HG03135 (cell line): ENCODE data around the gene FAM72D.
"Not testable (repeated sequence)": the region's sequence is repeated elsewhere in the genome, so short reads cannot be mapped to it uniquely, and the experiment has no call there.

Source experiments
- ATAC-seq: cut with Tn5 transposase; IDR thresholded peaks from one replicate; pipeline ENCODE4 v1.9.1; 2021; ENCODE audit warnings: mild to moderate bottlenecking, moderate library complexity; ENCODE audit not compliant: unreplicated experiment

The FAM72D gene

GRCh38 chr1:145095284-145096057, at the start of gene FAM72D, which contains the start of gene SRGAP2B:
FAM72D (plus strand) TSS chr1:145095974; CDS start chr1:145096848, 874 bp downstream.
SRGAP2B (minus strand) TSS chr1:145095328; CDS start chr1:145092901, 2,427 bp downstream.
- peak; percentile 86 for ATAC-seq

GRCh38 chr1:145047553-145047952, 48.2 kb upstream of the FAM72D start:
- ATAC-seq = peak; percentile 52

DNA sequence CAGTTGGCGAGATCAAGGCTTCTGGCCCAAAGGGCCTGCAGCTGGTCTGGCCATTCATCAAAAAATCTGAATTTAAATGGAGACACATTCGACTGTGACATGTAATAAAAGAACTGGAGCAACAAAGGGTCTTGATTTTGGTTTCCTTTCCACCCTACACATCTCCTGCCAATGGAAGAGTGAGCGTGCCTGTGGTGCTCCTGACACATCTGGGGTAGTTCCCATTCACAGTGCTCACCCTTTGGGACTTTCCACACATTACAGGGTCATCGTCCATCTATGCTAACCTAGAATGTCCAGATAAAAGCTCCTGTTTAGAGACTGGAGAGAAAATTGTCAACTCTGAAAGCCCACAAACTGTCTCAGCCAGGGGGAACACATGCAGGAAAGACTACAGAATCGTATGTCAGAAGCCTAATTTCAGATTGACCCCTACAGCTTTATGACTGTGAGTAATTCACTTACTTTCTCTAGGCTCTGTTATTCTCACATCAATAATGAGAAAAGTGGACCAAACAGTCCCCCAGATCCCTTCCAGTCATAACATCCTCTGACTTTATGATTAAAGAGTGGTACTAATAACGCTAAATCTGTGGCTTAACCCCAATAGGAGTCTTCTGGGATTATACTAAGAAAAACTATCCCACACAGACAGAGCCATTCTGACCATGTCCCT, 47.5 kb upstream of the FAM72D start:
- not testable (repeated sequence) for ATAC-seq

- not testable (repeated sequence) for ATAC-seq
Measured at GRCh38 chr1:145052019-145052776, 43.6 kb upstream of the FAM72D start.

- ATAC-seq = not testable (repeated sequence)
Measured at GRCh38 chr1:145053428-145053827, 42.3 kb upstream of the FAM72D start.

DNA sequence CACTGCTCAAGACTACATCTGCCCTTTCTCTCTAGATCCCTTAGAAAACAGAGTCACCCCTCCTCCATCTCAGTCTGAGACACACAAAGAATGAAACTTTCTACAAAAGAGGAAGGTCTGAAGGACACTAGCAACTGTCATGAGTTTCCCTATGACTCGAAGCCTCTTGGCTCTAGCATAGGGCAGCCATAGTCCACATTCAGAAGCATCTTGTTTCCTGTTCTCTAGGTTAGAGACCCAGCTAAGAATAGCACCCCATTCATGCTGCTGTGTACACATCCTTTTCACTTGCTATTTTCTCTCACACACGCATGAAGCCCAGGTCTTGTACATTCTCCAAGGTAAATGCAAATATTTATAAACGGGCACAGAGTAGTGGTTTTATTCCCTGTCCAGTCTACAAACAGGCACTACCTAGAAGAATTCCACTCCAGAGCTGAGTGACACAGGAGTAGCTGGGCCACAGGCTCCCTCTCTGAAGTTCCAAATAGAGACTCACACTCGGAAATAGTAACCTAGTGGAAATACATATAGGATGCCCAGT, 40.5 kb upstream of the FAM72D start:
- peak; percentile 98 for ATAC-seq

DNA sequence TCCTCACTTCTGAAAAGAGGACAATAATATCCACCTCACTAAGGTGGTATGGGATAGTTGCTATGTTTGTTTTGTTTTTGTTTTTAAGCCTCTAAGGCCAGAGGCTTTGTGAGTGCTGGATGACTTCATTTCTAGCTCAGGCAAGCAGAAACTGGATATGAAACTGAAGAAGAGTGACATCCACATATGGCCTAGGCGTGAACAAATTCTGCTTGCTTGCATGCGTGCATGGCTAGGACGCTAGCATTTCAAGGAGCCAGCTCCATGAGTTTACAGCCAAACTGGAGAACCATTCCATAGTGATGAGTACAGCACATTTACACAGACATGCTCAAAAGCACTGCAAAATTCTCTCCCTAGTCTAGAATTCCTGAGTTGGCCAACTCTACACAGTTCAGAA, 37.6 kb upstream of the FAM72D start:
- peak; percentile 49 for ATAC-seq

DNA sequence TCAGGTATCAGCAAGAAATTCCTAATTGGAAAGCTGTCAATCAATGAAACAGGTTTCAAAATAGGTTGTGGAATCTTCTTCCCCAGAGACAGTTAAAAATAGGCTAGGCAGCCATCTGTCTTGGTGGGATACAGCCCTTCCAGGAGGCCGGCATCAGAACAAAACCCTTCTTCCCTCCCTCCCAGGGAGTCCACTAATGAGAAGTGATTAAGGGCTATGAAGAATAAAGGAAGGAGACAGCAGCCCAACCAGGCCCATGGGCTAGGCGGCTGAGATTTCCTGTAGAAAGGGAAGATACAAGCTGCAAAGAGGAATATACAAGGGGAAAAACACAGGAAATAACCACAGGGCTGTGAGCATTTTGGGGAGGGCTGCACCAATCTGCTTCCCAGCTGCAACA, 32.5 kb upstream of the FAM72D start:
- not testable (repeated sequence) for ATAC-seq

DNA sequence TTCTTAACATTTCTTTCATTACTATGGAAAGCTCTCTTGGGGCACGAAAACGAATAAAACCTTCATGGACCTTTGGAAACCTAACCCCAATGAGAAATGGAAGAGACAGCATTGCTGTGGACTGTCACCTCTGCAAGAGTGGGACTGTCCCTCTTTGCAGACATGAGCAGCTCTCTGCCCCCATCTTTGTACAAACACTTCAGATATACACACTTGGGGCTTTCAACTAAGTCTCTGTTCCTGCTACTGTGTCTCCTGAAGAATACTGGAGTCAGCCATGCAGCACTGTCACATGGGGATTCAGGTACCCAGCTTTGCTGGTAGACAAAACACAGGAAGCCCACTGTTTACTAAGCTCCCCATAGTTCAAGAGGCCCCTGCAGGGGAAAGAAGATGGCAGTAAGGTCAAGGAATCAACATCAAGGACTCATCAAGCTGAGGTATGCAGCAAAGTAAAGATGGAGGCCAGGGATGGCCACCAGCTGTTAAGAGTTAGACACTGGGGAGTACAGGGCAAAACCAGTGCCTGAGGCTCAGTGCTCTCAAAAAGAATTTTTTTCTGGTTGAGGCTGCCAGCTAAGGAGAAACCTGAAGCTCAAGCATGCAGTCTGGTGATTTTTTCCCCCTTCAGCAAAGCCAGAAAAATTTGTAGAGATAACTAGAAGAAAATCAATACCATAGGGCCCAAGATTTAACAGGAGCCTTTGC, 31.7 kb upstream of the FAM72D start:
- not testable (repeated sequence) for ATAC-seq

- ATAC-seq = not testable (repeated sequence)
Measured at GRCh38 chr1:145065194-145065826, 30.5 kb upstream of the FAM72D start.

- not testable (repeated sequence) for ATAC-seq
Measured at GRCh38 chr1:145066486-145066885, 29.3 kb upstream of the FAM72D start.

DNA sequence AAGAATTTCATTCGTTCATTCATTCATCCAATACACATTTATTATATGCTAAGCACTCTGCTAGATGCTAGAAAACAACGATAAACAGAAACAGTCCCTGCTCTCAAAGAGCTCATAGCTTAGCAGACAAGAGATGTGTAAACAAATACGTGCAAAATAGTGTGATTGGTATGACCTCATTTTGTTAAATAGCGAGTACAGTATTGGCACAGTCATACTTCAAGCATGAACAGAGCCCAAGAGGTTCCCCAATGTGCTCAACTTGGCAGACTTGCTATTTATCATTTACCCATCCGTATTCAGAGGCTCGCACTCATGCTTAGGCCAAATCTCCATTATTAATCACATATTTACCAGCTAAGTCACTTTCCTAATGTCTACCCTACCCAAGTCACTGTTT, 24.2 kb upstream of the FAM72D start:
- ATAC-seq = not testable (repeated sequence)

DNA sequence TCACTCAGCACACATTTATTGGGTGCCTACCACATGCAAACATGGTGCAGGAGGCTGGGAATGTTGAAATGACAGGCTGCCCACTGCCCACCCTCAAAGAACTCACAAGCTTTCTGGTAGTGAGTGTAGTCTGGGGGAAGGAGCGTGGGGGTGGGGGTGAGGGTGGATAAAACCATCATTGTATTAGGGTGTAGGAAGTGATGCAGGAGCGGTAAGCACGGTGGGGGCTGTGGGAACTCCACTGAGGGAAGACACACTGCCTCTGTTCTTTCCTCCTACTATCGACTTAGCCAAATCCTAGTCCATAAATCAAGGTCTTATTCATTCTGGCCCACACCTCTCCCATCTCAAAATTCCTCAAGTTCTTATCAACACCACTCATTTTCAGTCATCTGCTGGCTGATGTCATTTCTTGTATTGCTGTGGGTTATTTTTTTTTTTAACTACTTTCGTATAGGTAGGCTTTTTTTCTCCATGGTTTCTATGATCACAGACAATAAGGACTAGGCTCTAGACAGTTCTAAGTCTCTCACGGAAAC, 21.7 kb upstream of the FAM72D start:
- not testable (repeated sequence) for ATAC-seq

DNA sequence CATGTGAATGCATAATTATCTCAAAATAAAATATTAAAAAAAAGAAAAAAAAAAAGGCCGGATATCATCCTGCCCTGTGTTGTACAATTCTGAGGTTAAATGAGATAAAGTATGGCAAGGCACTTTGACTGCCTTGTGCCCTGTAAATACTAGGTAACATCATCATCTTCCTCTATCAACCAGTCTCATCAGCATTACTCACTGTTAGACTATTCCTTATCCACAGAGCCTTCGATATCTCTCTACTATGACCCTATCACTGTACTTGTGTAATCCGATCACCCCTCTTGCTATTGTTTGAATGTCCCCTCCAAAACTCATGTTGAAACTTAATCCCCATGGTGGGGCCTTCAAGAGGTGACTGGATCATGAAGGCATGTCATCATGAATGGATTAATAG, 18.9 kb upstream of the FAM72D start:
- not testable (repeated sequence) for ATAC-seq

DNA sequence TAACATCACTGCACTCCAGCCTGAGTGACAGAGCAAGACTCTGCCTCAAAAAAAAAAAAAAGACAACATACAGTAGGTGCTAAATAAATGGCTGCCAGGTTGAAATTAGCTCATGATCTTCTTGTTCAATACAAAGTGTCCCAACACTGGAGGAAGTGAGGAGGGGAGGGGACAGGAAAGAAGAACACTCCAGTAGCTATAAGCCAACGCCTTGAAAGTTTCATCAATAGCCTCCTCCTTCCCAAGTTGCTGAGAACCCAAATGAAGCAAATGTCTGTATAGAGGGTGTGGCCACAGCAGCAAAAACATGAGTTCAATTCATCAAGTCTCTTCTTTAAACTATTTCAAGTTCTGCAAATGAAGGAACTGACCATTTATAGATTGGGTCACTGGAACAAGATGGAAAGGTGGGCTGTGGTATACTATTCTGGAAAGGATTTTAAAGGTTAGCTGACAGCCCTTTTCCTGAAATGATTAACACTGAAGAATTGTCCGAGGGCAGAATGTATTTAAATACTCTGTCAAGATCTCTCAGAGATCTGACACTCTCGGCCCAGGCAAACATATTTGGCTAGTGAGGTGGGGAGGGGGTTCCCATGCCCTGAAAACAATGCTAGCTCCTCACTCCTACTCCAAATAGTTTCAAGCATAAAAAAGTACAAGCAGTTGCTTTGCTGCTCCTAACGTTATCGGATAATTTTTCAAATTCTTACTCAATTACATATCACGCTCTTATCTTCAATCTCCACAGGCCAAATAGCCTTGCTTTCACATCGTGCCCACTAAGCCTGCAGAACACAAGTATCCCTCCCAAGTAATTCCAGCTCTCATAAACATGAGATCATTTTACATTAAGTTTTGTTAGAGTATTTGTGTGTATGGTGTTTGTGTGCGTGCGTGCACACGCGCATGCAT, 17.6 kb upstream of the FAM72D start:
- ATAC-seq = not testable (repeated sequence)

GRCh38 chr1:145078787-145079370, 16.9 kb upstream of the FAM72D start:
- not testable (repeated sequence) for ATAC-seq

GRCh38 chr1:145079737-145080136, 16.0 kb upstream of the FAM72D start:
- not testable (repeated sequence) for ATAC-seq

DNA sequence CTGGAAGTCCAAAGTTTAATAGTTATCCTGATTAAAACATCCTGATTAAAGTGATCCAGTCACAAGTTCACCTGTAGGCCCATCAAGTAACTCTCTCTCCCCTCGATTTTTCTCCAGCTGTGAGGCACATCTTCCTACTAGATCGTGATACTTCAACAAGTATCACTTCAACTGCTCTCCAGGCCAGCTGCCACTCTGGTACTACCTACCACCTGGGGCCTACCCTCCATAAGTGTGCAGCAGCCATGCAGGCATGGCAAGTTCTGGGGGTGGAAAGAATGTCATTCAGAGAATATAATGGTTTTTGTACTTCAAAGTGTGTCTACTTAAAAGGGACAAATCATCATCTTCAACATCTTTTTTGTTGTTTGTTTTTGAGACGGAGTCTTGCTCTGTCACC, 15.6 kb upstream of the FAM72D start:
- ATAC-seq = not testable (repeated sequence)
